Measurements from ENCODE around the gene PER1. TPM values are rescaled to one million over a fixed set of nuclear protein-coding genes. Genes with fewer than 3 reads are reported as not detected.
"Not testable (repeated sequence)": the region's sequence is repeated elsewhere in the genome, so short reads cannot be mapped to it uniquely, and the experiment has no call there.

PER1 gene
- total RNA-seq, 4 donors from 2014 or later: 127 to 263 (median 168) TPM

GRCh38 chr17:8176197-8176940 is 24.2 kb upstream of the PER1 start, which contains the start of gene TMEM107:
TSS of gene TMEM107 (minus strand) at chr17:8176380. CDS start at chr17:8176286, 94 bp downstream.
- intact Hi-C loops (cut with DNase I): no loop called here
- peak; percentile 96 for DNase-seq (ENCODE audit: extremely low spot score)
- no peaks in the 10 kb centered on the region for H3K9me3 ChIP-seq
- 5% methylated on average over 20 of the region's 56 CpGs for WGBS
- no peaks in the 10 kb centered on the region for H3K27me3 ChIP-seq
- H3K4me3 ChIP-seq: peak within 1 kb of the TSS; percentile 57 to 81 (median 62)
- peak within 1 kb of the TSS; percentile 79 to 88 (median 83) for H3K27ac ChIP-seq (replicated peaks in 1 of 4)
- H3K4me1 ChIP-seq: peaks cover 29 to 50% (median 40%) of the 10 kb centered on the region in 4 donors
- H3K36me3 ChIP-seq: no peaks in the 10 kb centered on the region
- TF ChIP-seq POLR2AphosphoS5 (IDR thresholded peaks at IDR 0.05) (peak; percentile 76 to 77), EP300 (IDR thresholded peaks at IDR 0.05) (no peak)

GRCh38 chr17:8175795-8176196 is 23.6 kb upstream of the PER1 start:
- Histone ChIP-seq H3K27me3 (no peaks in the 10 kb centered on the region), H3K9me3 (no peaks in the 10 kb centered on the region), H3K36me3 (no peaks in the 10 kb centered on the region), H3K27ac (replicated peaks in 1 of 4) (peak overlapping the region; percentile 79 to 88 (median 83)), H3K4me3 (peak overlapping the region; percentile 57 to 81 (median 62)), H3K4me1 (peaks cover 29 to 50% (median 40%) of the 10 kb centered on the region in 4 donors)
- intact Hi-C loops (cut with DNase I): no loop called here
- 19% methylated on average over 11 of the region's 11 CpGs for WGBS
- TF ChIP-seq EP300 (IDR thresholded peaks at IDR 0.05) (no peak), POLR2A (IDR thresholded peaks at IDR 0.05; ENCODE audit: low read depth) (no peak), CTCF (IDR thresholded peaks at IDR 0.05) (no peak), POLR2AphosphoS5 (IDR thresholded peaks at IDR 0.05) (no peak)
- no peak for DNase-seq (ENCODE audit: extremely low spot score)

- WGBS: 3% methylated on average over 14 of the region's 14 CpGs
- H3K9me3 ChIP-seq: no peaks in the 10 kb centered on the region
- H3K27ac ChIP-seq (replicated peaks in 1 of 4): peak overlapping the region; percentile 81 to 89 (median 86)
- intact Hi-C loops (cut with DNase I): no loop called here
- H3K36me3 ChIP-seq: no peaks in the 10 kb centered on the region
- TF ChIP-seq CTCF (IDR thresholded peaks at IDR 0.05): no peak
- no peak for TF ChIP-seq EP300 (IDR thresholded peaks at IDR 0.05)
- TF ChIP-seq POLR2AphosphoS5 (IDR thresholded peaks at IDR 0.05): no peak
- TF ChIP-seq POLR2A (IDR thresholded peaks at IDR 0.05; ENCODE audit: low read depth): no peak
- no peaks in the 10 kb centered on the region for H3K27me3 ChIP-seq
- DNase-seq (ENCODE audit: extremely low spot score): no peak
- H3K4me1 ChIP-seq: peaks cover 29 to 50% (median 40%) of the 10 kb centered on the region in 4 donors
- H3K4me3 ChIP-seq: peak overlapping the region; percentile 41 to 59 (median 49)
Measured at GRCh38 chr17:8173871-8174322, 21.7 kb upstream of the PER1 start.

GRCh38 chr17:8173056-8173870 is 21.1 kb upstream of the PER1 start:
- intact Hi-C loops (cut with DNase I): no loop called here
- Histone ChIP-seq H3K4me3 (peak overlapping the region; percentile 41 to 59 (median 49)), H3K36me3 (no peaks in the 10 kb centered on the region), H3K9me3 (no peaks in the 10 kb centered on the region), H3K27me3 (no peaks in the 10 kb centered on the region), H3K4me1 (peaks cover 29 to 50% (median 40%) of the 10 kb centered on the region in 4 donors), H3K27ac (replicated peaks in 1 of 4) (peak overlapping the region; percentile 81 to 89 (median 86))
- DNase-seq (ENCODE audit: extremely low spot score): no peak
- TF ChIP-seq CTCF (IDR thresholded peaks at IDR 0.05) (no peak), POLR2A (IDR thresholded peaks at IDR 0.05; ENCODE audit: low read depth) (peak; percentile 100), EP300 (IDR thresholded peaks at IDR 0.05) (no peak), POLR2AphosphoS5 (IDR thresholded peaks at IDR 0.05) (peak; percentile 97 to 100)
- WGBS: under 1% methylated on average over 23 of the region's 23 CpGs

- H3K9me3 ChIP-seq; DNase-seq (ENCODE audit: extremely low spot score); H3K27ac ChIP-seq (replicated peaks in 1 of 4); H3K27me3 ChIP-seq; intact Hi-C loops (cut with DNase I); H3K36me3 ChIP-seq; H3K4me3 ChIP-seq: not testable (repeated sequence)
- WGBS: 88% methylated on average over 19 of the region's 19 CpGs
- H3K4me1 ChIP-seq: peaks cover 12 to 26% (median 22%) of the 10 kb centered on the region in 4 donors
Measured at GRCh38 chr17:8170186-8170585, 18.0 kb upstream of the PER1 start.

All from esophagus muscularis mucosa (tissue), 4 donors.